Activated T-cell treated with anti-CD3 and anti-CD28 coated beads for 48 hours (primary cell): ENCODE measurements around the gene TRAF7.
"Not testable (repeated sequence)": the region's sequence is repeated elsewhere in the genome, so short reads cannot be mapped to it uniquely, and the experiment has no call there.

Experiments
- DNase-seq: peaks from one replicate; pipeline ENCODE4 v3.0.0-alpha.2; 2020; ENCODE audit warnings: low read depth

Gene TRAF7

GRCh38 chr16:2155091-2155950 lies at the start of gene TRAF7:
Gene TRAF7 (plus strand): TSS chr16:2155782. CDS start chr16:2163921, 8,139 bp downstream.
- DNase-seq, result peak; percentile 95

- DNase-seq, result not testable (repeated sequence)
These were observed 49.4 kb upstream of the TRAF7 start for GRCh38 chr16:2106211-2106610.

- not testable (repeated sequence) for DNase-seq
These were observed 48.3 kb upstream of the TRAF7 start for GRCh38 chr16:2107121-2107790.

- not testable (repeated sequence) for DNase-seq
These were observed 47.8 kb upstream of the TRAF7 start for GRCh38 chr16:2107791-2108125.

GRCh38 chr16:2108446-2109270 lies 46.9 kb upstream of the TRAF7 start:
- DNase-seq, result not testable (repeated sequence)

- DNase-seq, result not testable (repeated sequence)
These were observed 46.4 kb upstream of the TRAF7 start for GRCh38 chr16:2109271-2109580.

GRCh38 chr16:2109872-2110271 lies 45.7 kb upstream of the TRAF7 start:
- DNase-seq, result not testable (repeated sequence)

GRCh38 chr16:2110332-2111008 lies 45.1 kb upstream of the TRAF7 start:
- DNase-seq, result not testable (repeated sequence)

- not testable (repeated sequence) for DNase-seq
These were observed 44.6 kb upstream of the TRAF7 start for GRCh38 chr16:2111009-2111353.

GRCh38 chr16:2111412-2112335 lies 43.9 kb upstream of the TRAF7 start:
- DNase-seq, result not testable (repeated sequence)

- DNase-seq, result not testable (repeated sequence)
These were observed 43.0 kb upstream of the TRAF7 start for GRCh38 chr16:2112539-2113106.

- DNase-seq, result not testable (repeated sequence)
These were observed 41.4 kb upstream of the TRAF7 start for GRCh38 chr16:2114225-2114624.

GRCh38 chr16:2114885-2115590 lies 40.5 kb upstream of the TRAF7 start:
- not testable (repeated sequence) for DNase-seq

GRCh38 chr16:2115591-2115973 lies 40.0 kb upstream of the TRAF7 start:
- DNase-seq, result no peak

- not testable (repeated sequence) for DNase-seq
These were observed 39.2 kb upstream of the TRAF7 start for GRCh38 chr16:2116428-2116827.

GRCh38 chr16:2117341-2117740 lies 38.2 kb upstream of the TRAF7 start:
- not testable (repeated sequence) for DNase-seq

- DNase-seq, result not testable (repeated sequence)
These were observed 37.4 kb upstream of the TRAF7 start for GRCh38 chr16:2117960-2118722.

GRCh38 chr16:2121325-2121724 lies 34.3 kb upstream of the TRAF7 start:
- not testable (repeated sequence) for DNase-seq

- no peak for DNase-seq
These were observed 33.7 kb upstream of the TRAF7 start for GRCh38 chr16:2121853-2122252.
